RKO (cell line): Measurements from ENCODE around the gene FAM186B.
"Not testable (repeated sequence)": the region's sequence is repeated elsewhere in the genome, so short reads cannot be mapped to it uniquely, and the experiment has no call there.

ENCODE experiments used
- DNase-seq: peaks from one replicate; pipeline ENCODE4 v3.0.0-alpha.2; 2016; ENCODE audit warnings: low spot score

FAM186B gene, protein sequence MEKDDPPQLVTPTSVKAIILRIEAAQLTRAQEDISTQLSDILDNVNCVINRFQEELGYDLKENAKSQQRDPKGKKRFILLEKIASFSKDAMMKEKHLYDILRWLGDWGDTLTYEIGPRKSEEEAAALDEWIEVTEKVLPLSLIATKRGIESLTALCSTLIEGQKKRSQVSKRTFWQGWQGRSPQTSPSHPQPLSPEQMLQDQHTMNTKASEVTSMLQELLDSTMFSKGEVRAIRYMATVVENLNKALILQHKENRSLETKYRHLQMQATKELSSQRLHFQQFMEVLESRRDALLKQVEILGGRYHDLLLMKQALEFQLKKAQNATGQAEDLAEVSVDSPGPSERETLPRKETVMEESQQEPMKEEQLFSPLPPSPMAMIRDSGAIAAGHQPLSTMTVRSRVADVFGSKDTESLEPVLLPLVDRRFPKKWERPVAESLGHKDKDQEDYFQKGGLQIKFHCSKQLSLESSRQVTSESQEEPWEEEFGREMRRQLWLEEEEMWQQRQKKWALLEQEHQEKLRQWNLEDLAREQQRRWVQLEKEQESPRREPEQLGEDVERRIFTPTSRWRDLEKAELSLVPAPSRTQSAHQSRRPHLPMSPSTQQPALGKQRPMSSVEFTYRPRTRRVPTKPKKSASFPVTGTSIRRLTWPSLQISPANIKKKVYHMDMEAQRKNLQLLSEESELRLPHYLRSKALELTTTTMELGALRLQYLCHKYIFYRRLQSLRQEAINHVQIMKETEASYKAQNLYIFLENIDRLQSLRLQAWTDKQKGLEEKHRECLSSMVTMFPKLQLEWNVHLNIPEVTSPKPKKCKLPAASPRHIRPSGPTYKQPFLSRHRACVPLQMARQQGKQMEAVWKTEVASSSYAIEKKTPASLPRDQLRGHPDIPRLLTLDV

GRCh38 chr12:49605539-49605938 is at the start of gene FAM186B:
TSS of gene FAM186B (minus strand) at chr12:49605639. CDS start at chr12:49605477, 162 bp downstream.
- DNase-seq: not testable (repeated sequence)

DNA sequence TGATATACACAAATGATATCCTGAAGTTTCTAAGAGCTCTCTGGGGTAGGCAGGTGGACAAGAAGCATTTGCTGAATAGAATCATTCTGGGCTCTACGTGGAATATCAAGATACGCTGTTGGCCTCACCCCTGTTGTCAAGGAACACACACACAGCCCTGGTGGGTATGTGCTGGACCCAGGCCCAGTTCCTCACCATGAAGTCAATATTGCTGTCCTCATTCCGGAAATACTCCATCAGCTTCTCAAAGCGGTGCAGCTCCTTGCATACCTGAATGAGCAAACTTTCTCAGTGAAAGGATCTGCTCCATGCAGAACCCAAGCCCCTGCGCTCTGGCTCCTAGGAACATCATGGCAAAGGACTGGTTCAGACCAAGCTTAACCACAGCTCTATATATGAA is 49.3 kb upstream of the FAM186B start:
- DNase-seq: no peak

- DNase-seq: no peak
Observed at GRCh38 chr12:49652921-49653520, 47.6 kb upstream of the FAM186B start.

GRCh38 chr12:49651855-49652254 is 46.4 kb upstream of the FAM186B start:
- DNase-seq: no peak

DNA sequence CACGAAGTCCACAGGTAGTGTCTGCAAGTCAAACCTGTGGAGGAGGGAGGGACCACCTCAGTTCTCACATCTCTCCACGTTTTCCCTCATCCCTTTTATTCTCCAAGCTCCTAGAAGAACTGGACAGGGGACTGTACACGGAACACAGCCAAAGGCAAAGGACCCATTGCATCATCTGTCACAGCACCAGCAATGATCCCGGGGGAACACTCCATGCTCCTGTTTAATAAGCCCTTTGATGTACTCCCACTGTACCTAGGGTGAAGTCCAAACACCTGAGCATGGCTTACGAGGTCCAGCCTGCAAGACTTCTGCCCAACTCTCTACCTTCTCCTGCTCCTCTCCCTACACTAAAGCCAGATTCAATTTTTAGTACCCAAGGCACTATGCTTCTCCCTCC is 44.5 kb upstream of the FAM186B start:
- no peak for DNase-seq

DNA sequence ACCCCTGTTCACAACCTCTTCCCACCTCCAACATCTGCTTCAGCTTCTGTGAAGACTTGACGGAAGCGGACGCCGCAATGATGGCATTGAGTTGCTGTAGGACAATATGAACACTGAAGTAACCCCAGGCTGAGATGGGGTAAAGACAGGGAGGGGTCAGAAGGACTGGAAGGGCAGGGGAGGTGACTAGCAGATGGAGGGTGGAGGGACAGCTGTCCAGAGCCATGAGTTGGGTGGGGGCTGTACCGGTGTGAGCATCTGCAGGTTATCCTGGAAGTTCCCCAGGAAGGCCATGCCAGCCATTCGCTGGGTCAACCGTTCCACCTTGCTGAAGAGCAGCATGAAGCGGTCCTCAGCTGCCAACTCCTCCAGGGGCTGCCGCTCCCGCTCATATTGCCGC is 44.0 kb upstream of the FAM186B start:
- no peak for DNase-seq

- DNase-seq: no peak
Observed at GRCh38 chr12:49648712-49649003, 43.2 kb upstream of the FAM186B start.

DNA sequence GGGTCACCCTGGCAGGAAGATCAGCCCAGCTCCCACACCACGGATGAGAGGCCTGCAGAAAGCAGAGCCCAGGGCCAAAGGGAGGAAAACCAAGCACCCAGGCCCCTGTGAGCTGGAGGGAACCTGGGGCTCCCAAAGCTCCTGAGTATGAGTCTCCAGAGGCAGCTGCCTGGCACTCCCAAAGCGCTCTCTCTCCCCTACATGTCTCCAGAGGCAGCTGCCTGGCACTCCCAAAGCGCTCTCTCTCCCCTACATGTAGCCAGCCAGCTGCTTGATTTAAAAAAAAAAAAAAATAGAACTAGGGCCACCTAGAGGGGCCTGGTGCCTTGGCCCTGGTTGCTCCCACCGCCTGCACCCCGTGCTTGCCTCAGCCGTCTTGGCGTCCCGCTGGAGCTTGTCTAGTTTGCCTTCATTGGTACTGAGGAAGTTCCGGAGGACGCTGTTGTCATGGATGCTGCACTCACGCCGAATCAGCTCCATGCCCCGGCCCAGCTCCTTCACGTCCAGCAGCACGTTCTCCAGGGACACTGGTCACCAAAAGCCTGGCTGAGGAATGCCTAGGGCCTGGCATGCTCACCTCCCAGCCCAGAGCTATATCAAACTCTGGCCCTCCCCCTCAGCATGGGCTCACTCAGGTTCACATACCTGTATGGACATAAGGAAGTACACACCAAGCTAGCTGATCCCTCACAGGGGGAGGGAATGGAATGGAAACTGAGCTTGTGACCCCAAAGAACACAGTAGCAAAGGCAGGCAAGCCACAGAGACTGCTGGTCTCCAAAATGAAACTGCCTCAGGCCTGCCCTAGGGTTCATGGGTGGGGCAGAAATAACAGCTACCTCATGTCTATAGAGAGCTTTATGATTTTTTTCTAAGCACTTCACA is 42.6 kb upstream of the FAM186B start:
- DNase-seq: no peak

DNA sequence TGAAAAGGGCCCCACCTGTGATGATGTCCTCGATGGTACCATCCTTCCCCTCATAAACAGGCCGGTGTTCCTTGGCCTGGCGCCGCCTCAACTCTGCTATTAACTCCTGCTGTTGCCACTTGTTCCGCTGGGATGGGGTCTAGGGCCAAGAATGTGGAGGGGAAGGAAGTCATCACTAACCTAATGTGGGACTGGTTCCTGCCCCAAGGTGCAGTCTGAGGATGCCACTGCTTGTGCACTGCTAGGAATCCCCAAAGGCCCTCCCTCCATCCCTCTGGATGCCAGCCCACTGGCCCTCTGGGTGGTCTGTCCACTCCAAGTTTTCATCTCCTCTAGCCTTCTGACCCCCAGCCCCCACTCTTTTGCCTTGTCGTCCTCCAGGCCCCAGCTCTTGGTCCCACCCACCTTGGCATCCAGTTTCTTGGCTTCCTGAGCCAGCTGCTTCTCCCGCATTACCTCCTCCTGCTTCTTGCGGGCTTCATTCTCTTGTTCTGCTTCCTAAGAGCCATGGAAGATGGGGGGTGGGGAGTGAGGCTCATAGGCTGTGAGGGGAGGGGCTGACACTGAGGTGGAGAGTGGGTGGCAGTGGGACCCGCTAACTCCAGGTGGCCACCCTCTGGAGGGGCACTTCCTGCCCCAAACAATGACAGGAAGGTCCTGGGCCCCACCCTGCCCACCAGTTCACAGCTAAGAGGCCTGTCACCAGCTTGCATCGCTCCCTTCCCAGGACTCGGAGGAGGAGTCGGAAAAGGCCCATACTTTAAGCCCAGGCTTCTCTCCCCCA is 41.6 kb upstream of the FAM186B start:
- no peak for DNase-seq

DNA sequence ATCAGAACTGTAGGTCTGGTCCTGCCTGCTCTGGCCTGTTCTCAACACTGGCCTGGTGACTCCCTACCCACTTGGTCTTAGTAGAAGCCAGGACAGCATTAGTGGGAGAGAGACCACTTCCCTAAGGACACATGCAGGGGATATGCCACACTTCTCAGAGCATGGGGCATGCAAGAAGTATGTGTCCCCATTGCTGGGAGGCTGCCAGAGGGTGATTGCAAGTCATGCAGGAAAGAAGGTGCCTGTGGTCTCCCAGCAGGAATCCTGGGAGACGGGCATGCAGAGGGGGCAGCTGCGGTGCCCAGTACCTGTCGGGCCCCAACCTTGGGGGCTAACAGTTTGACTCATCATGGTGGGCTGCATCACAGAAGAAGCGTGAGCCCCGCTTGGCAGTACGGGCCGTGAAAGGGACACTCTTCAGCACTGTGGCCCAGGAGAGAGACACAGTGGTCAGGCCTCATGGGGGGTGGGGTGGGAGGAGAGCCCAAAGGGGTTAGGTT is 40.9 kb upstream of the FAM186B start:
- DNase-seq: no peak

- DNase-seq: no peak
Observed at GRCh38 chr12:49645146-49646039, 40.0 kb upstream of the FAM186B start.

DNA sequence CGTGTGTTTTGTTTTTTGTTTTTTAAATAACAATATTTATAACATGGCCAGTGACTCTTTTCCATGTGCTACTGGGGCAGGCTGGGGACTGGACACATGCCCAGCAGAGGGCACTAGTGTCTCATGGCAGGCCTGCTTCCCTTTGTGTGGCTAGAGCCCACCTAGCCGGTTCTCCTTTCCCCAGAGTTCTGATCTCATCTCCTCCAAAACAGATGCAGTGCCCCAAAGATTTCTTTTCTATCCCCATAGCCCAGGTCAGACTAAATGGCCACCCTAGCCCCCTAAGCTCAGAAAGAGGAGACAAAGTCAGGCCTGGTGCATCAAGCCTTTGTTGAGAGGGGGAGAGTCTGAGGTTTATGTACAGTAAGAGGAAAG is 39.2 kb upstream of the FAM186B start:
- DNase-seq: peak; percentile 65

- no peak for DNase-seq
Observed at GRCh38 chr12:49643961-49644619, 38.7 kb upstream of the FAM186B start.

GRCh38 chr12:49643135-49643534 is 37.7 kb upstream of the FAM186B start:
- no peak for DNase-seq

GRCh38 chr12:49642370-49642802 is 36.9 kb upstream of the FAM186B start:
- DNase-seq: no peak

DNA sequence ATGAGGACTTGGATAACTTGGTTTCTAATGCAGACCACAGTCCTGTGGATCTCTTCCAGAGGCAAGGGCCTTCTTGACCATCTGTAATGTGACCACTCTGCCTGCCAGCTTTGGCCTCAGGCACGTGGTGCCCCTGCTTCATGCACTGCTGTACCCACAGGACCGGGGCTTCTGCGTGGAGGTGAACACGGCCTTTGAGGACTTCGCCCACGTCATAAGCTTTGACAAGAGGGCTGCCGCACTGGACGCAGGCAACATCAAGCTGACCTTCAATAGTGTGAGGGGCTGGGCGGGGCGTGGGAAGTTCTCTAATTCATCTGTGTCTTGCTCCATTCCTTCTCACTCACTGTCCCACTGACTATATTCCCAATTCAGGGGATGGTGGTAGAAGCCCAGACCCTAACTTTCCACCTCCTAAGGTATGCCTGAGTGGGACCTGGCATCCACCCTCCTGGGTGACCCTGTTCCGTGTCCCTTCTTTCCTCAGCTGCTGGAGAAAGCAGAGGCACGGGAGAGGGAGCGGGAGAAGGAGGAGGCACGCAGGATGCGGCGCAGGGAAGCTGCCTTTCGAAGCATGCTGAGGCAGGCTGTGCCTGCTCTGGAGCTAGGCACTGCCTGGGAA is 36.4 kb upstream of the FAM186B start:
- DNase-seq: no peak

DNA sequence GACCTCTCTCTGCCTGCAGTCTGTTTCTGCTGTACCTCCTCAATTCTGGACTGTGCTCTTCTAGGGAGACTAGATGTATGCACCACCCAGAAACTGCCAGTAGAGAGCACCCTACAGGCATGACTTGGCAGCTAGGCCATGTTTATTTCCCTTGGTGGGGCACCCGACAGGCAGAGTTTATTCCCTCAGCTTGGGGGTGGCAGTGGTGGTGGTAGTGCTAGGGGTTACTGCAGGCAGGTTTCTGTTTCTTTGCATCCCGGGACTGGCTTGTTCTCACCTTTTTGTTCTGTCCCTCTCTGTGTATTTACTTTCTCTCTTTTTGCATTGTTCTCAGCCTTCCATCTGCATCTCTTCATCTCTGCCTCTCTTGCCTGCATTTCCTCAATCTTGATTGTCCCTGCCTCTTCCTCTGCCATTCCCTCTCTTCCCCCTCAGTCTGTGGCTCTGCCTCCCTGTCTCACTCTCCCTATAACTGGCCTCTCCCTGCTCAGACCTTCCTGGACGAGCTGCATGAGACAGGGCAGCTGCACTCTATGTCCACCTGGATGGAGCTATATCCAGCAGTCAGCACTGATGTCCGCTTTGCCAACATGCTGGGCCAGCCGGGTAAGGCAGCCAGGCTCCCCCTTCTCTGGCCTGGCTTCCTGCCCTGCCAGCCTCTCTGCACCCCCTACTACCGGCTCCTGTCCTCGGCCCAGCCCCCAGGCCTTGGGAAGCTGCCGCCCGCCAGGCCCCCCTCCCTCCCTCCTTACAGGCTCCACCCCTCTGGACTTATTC is 31.7 kb upstream of the FAM186B start:
- peak; percentile 78 for DNase-seq

GRCh38 chr12:49636574-49636973 is 31.1 kb upstream of the FAM186B start:
- no peak for DNase-seq
